GM08714 (cell line): ENCODE measurements around the gene MAOB.

Experiments used
- H3K4me3 ChIP-seq: fragments of 200-500 bp; sonication (Bioruptor generic); 2 replicates; pipeline ENCODE4 v1.5.1; 2014; ENCODE audit warnings: mild to moderate bottlenecking, low read length, inconsistent platforms
- ZNF274 ChIP-seq: IDR thresholded peaks from 2 replicates; pipeline ENCODE4 v1.6.1; 2012; ENCODE audit warnings: mild to moderate bottlenecking, low read depth, low read length

Gene MAOB

DNA sequence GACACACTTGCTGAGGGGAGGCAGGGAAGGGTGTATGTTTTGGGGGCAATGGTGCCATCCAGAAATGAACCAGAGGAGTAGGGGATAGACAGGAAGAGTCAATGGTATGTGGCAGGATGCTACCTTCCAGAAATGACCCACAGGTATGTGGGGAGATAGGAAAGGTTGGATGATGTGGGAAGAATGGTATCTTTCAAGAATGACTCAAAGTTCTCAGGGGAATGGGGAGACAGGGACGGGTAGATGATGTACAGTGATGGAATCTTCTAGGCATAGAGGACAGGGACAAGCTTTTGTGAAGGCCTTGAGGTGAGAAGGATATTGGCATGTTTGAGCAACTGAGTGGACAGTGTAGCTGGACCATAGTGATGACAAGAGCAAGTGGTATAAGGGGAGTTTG lies 161.3 kb downstream of the MAOB start:
- no peak overlapping the region for H3K4me3 ChIP-seq
- TF ChIP-seq ZNF274: no peak

DNA sequence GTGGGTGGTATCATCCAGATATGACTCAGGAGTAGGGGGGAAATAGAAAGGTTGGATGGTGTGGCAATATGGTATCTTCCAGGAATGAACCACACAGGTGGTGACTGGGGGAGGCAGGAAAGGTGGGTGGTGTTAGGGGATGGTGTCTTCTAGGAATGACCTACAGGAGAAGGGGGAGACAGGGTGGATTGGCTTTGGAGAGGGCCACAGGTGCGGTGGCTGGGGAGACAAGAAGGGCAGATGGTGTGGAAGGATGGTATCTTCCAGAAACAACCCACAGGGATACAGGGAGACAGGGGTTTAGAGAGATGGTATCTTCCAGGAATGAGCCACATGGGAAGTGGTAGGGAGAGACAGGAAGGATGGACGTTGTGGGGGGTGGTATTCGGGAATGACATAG lies 162.2 kb downstream of the MAOB start:
- no peak for TF ChIP-seq ZNF274
- no peak overlapping the region for H3K4me3 ChIP-seq

GRCh38 chrX:43718956-43719355 lies 163.3 kb downstream of the MAOB start:
- TF ChIP-seq ZNF274: no peak
- H3K4me3 ChIP-seq: no peak overlapping the region

DNA sequence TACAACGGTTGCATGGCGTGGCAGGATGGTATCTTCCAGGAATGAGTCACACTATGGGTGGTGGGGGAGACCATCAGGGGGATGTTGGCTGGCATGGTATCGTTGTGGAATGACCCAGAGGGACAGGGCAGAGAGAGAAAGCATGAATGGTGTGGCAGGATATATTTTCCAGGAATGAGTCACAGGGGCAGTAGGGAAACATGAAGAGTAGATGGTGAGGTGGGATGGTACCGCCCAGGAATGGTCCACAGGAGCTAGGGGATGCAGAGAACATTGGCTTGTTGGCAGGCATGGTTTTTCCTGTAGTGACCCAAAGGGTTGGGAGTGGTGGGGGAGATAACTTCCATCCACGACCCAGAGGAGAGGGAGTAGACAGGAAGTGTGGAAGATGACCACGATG lies 163.7 kb downstream of the MAOB start:
- no peak overlapping the region for H3K4me3 ChIP-seq
- TF ChIP-seq ZNF274: no peak

- no peak for TF ChIP-seq ZNF274
Measured at GRCh38 chrX:43718081-43718480, 164.2 kb downstream of the MAOB start.

DNA sequence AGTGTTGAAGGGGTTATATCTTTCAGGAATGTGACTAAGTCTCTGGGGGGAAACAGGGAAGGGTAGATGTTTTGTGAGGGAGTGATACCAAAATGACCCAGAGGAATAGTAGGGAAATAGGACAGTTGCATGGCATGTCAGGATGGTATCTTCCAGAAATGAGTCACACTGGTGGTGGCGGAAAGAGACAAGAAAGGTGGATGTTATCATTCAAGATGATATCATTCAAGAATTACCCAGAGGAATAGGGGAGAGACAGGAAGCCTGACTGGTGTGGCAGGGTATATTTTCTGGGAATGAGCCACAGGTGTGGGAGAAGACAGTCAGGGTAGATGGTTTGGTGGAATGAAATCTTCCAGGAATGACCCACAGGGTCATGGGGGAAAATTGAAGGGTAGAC lies 165.1 kb downstream of the MAOB start:
- no peak overlapping the region for H3K4me3 ChIP-seq
- no peak for TF ChIP-seq ZNF274

More at GRCh38 chrX:43718081-43718480, 164.2 kb downstream of the MAOB start:
- H3K4me3 ChIP-seq: no peak overlapping the region

- H3K4me3 ChIP-seq: no peak overlapping the region
- TF ChIP-seq ZNF274: no peak
Measured at GRCh38 chrX:43716696-43717095, 165.6 kb downstream of the MAOB start.
